Mesenchymal stem cell (in vitro differentiated cells and primary cell): ENCODE data around the gene PDCL2.

Experiments used
- DNase-seq: peaks from one replicate; pipeline ENCODE4 v3.0.0-alpha.2; 2013
- H2AFZ ChIP-seq: one replicate; pipeline ENCODE4 v1.6.1; 2013; ENCODE audit warnings: low read depth, mild to moderate bottlenecking, control low read depth, inconsistent platforms, low read length, moderate library complexity
- H2AK5ac ChIP-seq: 2 replicates; pipeline ENCODE4 v1.6.1; 2013; ENCODE audit warnings: low read length, moderate library complexity, mild to moderate bottlenecking, inconsistent platforms; ENCODE audit not compliant: severe bottlenecking
- H2BK120ac ChIP-seq: one replicate; pipeline ENCODE4 v1.6.1; 2013; ENCODE audit warnings: low read depth, mild to moderate bottlenecking, inconsistent platforms, low read length, moderate library complexity
- H2BK12ac ChIP-seq, 2 experiments: one replicate each; pipeline ENCODE4 v1.6.1; 2013; ENCODE audit warnings: inconsistent platforms in 2 of 2, low read length in 2 of 2, mild to moderate bottlenecking in 2 of 2, moderate library complexity in 2 of 2, control low read depth in 1 of 2
- H2BK15ac ChIP-seq: one replicate; pipeline ENCODE4 v1.6.1; 2013; ENCODE audit warnings: mild to moderate bottlenecking, low read depth, inconsistent platforms; ENCODE audit not compliant: poor library complexity, severe bottlenecking
- H2BK5ac ChIP-seq: 2 replicates; pipeline ENCODE4 v1.6.1; 2013; ENCODE audit warnings: low read depth, mild to moderate bottlenecking, low read length, control low read depth, inconsistent platforms; ENCODE audit not compliant: poor library complexity, severe bottlenecking
- H3K14ac ChIP-seq, 2 experiments: one replicate each; pipeline ENCODE4 v1.6.1; 2013; ENCODE audit warnings: inconsistent platforms in 2 of 2, low read length in 2 of 2, control low read depth in 1 of 2, mild to moderate bottlenecking in 1 of 2, moderate library complexity in 1 of 2
- H3K18ac ChIP-seq, 2 experiments: one replicate each; pipeline ENCODE4 v1.6.1; 2013; ENCODE audit warnings: inconsistent platforms in 2 of 2, low read length in 2 of 2, control low read depth in 1 of 2, low read depth in 1 of 2, mild to moderate bottlenecking in 1 of 2
- H3K23ac ChIP-seq, 2 experiments: one replicate each; pipeline ENCODE4 v1.6.1; 2013; ENCODE audit warnings: inconsistent platforms in 2 of 2, low read length in 2 of 2, mild to moderate bottlenecking in 2 of 2, moderate library complexity in 2 of 2, control low read depth in 1 of 2
- H3K27ac ChIP-seq: 2 replicates; pipeline ENCODE4 v1.5.1; 2013; ENCODE audit warnings: mild to moderate bottlenecking, moderate library complexity, low read length, control low read depth, inconsistent platforms; ENCODE audit not compliant: poor library complexity, severe bottlenecking
- H3K27me3 ChIP-seq, 2 experiments: 2 replicates each; pipeline versions ENCODE4 v1.6.1 to v1.7.0; 2013; ENCODE audit warnings: low read length in 2 of 2, mild to moderate bottlenecking in 2 of 2, moderate library complexity in 2 of 2, control low read depth in 1 of 2, inconsistent platforms in 1 of 2; ENCODE audit not compliant: control insufficient read depth in 1 of 2, insufficient read depth in 1 of 2
- H3K36me3 ChIP-seq, 2 experiments: 2 replicates each; pipeline versions ENCODE4 v1.6.1 to v1.7.0; 2013; ENCODE audit warnings: low read length in 2 of 2, control low read depth in 1 of 2, inconsistent platforms in 1 of 2, low read depth in 1 of 2, mild to moderate bottlenecking in 1 of 2; ENCODE audit not compliant: insufficient read depth in 2 of 2, control insufficient read depth in 1 of 2
- H3K4ac ChIP-seq, 2 experiments: one replicate each; pipeline ENCODE4 v1.6.1; 2013; ENCODE audit warnings: inconsistent platforms in 2 of 2, low read length in 2 of 2, mild to moderate bottlenecking in 2 of 2, moderate library complexity in 2 of 2, control low read depth in 1 of 2, low read depth in 1 of 2
- H3K4me1 ChIP-seq: 2 replicates; pipeline ENCODE4 v1.6.1; 2013; ENCODE audit warnings: low read depth, low read length, control low read depth; ENCODE audit not compliant: control insufficient read depth, insufficient read depth
- H3K4me2 ChIP-seq: 2 replicates; pipeline ENCODE4 v1.6.1; 2013; ENCODE audit warnings: low read length, mild to moderate bottlenecking, inconsistent platforms; ENCODE audit not compliant: poor library complexity, severe bottlenecking
- H3K4me3 ChIP-seq, 2 experiments: 2 replicates each; pipeline versions ENCODE4 v1.5.1 to v1.7.0; 2013; ENCODE audit warnings: low read length in 2 of 2, mild to moderate bottlenecking in 2 of 2, control low read depth in 1 of 2, low read depth in 1 of 2; ENCODE audit not compliant: insufficient read depth in 1 of 2
- H3K79me1 ChIP-seq: replicated peaks from 2 replicates; pipeline ENCODE4 v1.6.1; 2013; ENCODE audit warnings: mild to moderate bottlenecking, control low read depth, low read length, inconsistent platforms; ENCODE audit not compliant: poor library complexity, severe bottlenecking
- H3K9ac ChIP-seq: 2 replicates; pipeline ENCODE4 v1.7.0; 2013; ENCODE audit warnings: mild to moderate bottlenecking, low read length, moderate library complexity
- H3K9me3 ChIP-seq: 2 replicates; pipeline ENCODE4 v1.7.0; 2013; ENCODE audit warnings: mild to moderate bottlenecking, low read length; ENCODE audit not compliant: control insufficient read depth
- H4K8ac ChIP-seq: one replicate; pipeline ENCODE4 v1.6.1; 2013; ENCODE audit warnings: inconsistent platforms, mild to moderate bottlenecking, low read length, moderate library complexity
- H4K91ac ChIP-seq: one replicate; pipeline ENCODE4 v1.6.1; 2013; ENCODE audit warnings: mild to moderate bottlenecking, low read length, inconsistent platforms
- WGBS: methylation state at CpG from one replicate; pipeline ENCODE4 v1.1.7; 2013; ENCODE audit warnings: mixed read lengths; 5-methylcytosine and 5-hydroxymethylcytosine counted together

Gene PDCL2

DNA sequence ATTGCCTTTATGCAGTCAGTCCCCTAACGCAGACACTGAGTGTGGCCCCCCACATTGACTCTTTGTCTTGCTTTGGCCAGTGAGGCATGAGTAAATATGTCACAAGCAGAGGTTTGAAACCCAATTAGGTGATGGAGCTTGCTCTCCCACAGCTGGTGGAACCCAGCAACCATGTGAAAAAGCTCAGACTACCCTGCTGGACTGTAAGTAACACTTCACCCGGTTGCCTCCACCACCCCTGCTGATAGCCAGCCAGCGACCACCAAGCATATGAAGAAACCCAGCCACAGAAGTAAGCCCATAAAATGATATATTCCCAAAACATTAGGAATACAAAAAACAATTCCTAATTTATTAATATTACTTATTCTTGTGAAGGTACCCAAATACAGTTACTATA is 21.6 kb upstream of the PDCL2 start:
- Histone ChIP-seq H4K91ac (no peak overlapping the region), H3K18ac (no peak overlapping the region), H4K8ac (no peak overlapping the region), H3K4me3 (no peak overlapping the region), H3K9me3 (no peaks in the 10 kb centered on the region), H2BK12ac (no peak overlapping the region), H3K27ac (no peak overlapping the region), H2BK120ac (no peak overlapping the region), H3K23ac (no peak overlapping the region), H3K9ac (no peak overlapping the region), H2AFZ (no peak overlapping the region), H2AK5ac (no peak overlapping the region), H3K4me2 (no peak overlapping the region), H3K36me3 (no peaks in the 10 kb centered on the region), H3K14ac (no peak overlapping the region), H3K4ac (no peak overlapping the region), H3K79me1 (no peaks in the 10 kb centered on the region), H3K4me1 (no peaks in the 10 kb centered on the region), H3K27me3 (no peaks in the 10 kb centered on the region), H2BK5ac (no peak overlapping the region), H2BK15ac (no peak overlapping the region)
- DNase-seq: no peak
- WGBS: 91% methylated on average over 3 of the region's 3 CpGs

DNA sequence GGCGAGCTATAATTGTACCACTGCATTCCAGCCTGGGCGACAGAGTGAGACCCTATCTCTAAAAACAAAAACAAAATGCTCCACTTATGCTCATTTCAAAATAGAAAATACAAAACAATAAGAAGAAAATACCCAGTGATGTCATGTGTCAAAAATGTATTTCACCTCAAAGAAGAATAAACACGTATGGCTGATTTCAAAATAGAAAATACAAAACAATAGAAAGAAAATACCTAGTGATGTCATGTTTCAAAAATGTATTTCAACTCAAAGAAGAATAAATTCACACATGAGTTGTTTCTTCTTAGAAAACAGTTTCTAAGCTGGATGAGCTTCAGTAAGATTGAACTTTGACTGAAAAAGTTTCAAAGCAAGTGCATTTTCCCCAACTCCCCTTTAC is 20.3 kb upstream of the PDCL2 start:
- no peak overlapping the region for H4K8ac ChIP-seq

DNA sequence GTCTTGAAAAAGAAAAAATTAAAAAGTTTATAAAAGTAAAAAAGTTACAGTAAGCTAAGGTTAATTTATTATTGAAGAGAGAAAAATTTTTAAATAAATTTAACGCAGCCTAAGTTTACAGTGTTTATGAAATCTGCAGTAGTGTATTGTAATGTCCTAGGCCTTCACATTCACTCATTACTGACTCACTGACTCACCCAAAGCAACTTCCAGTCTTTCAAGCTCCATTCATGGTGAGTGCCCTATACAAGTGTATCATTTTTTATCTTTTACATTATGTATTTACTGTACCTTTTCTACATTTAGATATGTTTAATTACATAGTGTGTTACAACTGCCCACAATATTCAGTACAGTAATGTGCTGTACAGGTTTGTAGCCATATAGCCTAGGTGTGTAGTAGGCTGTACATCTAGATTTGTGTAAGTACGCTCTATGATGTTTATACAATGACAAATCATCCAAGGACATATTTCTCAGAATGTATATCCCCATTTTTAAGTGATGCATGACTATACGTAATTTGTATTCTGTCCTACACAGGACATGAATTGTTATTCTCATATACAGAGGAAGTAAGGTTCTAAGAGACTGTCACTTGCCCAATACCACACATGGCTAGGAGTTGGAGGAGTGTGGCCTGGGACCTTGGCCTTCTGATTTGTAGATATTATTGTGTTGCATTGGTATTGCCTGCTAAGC is 19.5 kb upstream of the PDCL2 start:
- no peak overlapping the region for H2BK15ac ChIP-seq
- no peak for DNase-seq
- no peak overlapping the region for H4K8ac ChIP-seq
- no peak overlapping the region for H3K4me2 ChIP-seq
- no peaks in the 10 kb centered on the region for H3K4me1 ChIP-seq
- no peak overlapping the region for H3K18ac ChIP-seq
- no peak overlapping the region for H3K4ac ChIP-seq
- H3K79me1 ChIP-seq: no peaks in the 10 kb centered on the region
- H3K36me3 ChIP-seq: no peaks in the 10 kb centered on the region
- no peak overlapping the region for H3K23ac ChIP-seq
- no peaks in the 10 kb centered on the region for H3K27me3 ChIP-seq
- H2AK5ac ChIP-seq: peak overlapping the region; percentile 32
- no peak overlapping the region for H4K91ac ChIP-seq
- no CpG with 5 or more reads among the region's 3 CpGs for WGBS
- no peak overlapping the region for H3K4me3 ChIP-seq
- H3K14ac ChIP-seq: no peak overlapping the region
- H2BK12ac ChIP-seq: no peak overlapping the region
- H2BK120ac ChIP-seq: no peak overlapping the region
- H3K27ac ChIP-seq: no peak overlapping the region
- no peak overlapping the region for H3K9ac ChIP-seq
- no peak overlapping the region for H2AFZ ChIP-seq
- no peak overlapping the region for H2BK5ac ChIP-seq
- no peaks in the 10 kb centered on the region for H3K9me3 ChIP-seq

More for the DNA sequence above, 20.3 kb upstream of the PDCL2 start:
- Histone ChIP-seq H3K4me2 (no peak overlapping the region), H3K14ac (no peak overlapping the region), H3K9me3 (no peaks in the 10 kb centered on the region), H3K9ac (no peak overlapping the region), H3K27me3 (no peaks in the 10 kb centered on the region), H2BK12ac (no peak overlapping the region), H3K4me3 (no peak overlapping the region), H3K79me1 (no peaks in the 10 kb centered on the region), H3K36me3 (no peaks in the 10 kb centered on the region), H4K91ac (no peak overlapping the region), H3K4me1 (no peaks in the 10 kb centered on the region), H2BK120ac (no peak overlapping the region), H3K27ac (no peak overlapping the region), H2AFZ (no peak overlapping the region), H2BK5ac (no peak overlapping the region), H3K23ac (no peak overlapping the region), H3K18ac (no peak overlapping the region), H3K4ac (no peak overlapping the region), H2BK15ac (no peak overlapping the region), H2AK5ac (no peak overlapping the region)
- no peak for DNase-seq
- WGBS: 100% methylated on average over 1 of the region's 3 CpGs

DNA sequence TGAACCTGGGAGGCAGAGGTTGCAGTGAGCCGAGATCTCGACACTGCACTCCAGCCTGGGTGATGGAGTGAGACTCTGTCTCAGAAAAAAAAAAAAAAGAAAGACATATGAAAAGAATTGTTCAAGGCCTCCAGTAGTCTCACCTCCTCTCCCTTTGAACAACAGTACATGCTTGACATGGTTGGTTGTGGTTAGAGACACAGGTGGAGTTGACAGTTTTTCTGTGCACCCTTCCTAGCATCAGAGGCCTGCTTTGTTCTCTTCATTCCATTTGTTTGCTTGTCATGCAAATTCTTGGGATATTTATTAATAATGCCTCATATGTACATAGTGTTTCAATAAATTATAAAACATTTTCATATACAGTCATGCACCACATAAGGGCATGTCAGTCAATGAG is 18.3 kb upstream of the PDCL2 start:
- Histone ChIP-seq H3K9ac (no peak overlapping the region), H3K4me2 (no peak overlapping the region), H3K18ac (no peak overlapping the region), H2BK5ac (no peak overlapping the region), H2BK12ac (no peak overlapping the region), H3K14ac (no peak overlapping the region), H3K4me1 (no peaks in the 10 kb centered on the region), H2AFZ (no peak overlapping the region), H3K4ac (no peak overlapping the region), H3K27ac (no peak overlapping the region), H2BK120ac (no peak overlapping the region), H3K9me3 (no peaks in the 10 kb centered on the region), H2BK15ac (no peak overlapping the region), H3K4me3 (no peak overlapping the region), H3K79me1 (no peaks in the 10 kb centered on the region), H4K8ac (no peak overlapping the region), H2AK5ac (no peak overlapping the region), H3K23ac (no peak overlapping the region), H3K27me3 (no peaks in the 10 kb centered on the region), H3K36me3 (no peaks in the 10 kb centered on the region), H4K91ac (no peak overlapping the region)
- no peak for DNase-seq
- WGBS: no CpG with 5 or more reads among the region's 2 CpGs
